HepG2 (cell line): ENCODE results near the gene HCLS1. TPM values are rescaled to one million over a fixed set of nuclear protein-coding genes. Genes with fewer than 3 reads are reported as not detected.

ENCODE experiments used
- ATAC-seq: fragments of 200-7000 bp; cut with Tn5 transposase; 3 replicates; pipeline ENCODE4 v1.9.1; 2020; ENCODE audit warnings: mild to moderate bottlenecking, moderate library complexity
- BruUV-seq: library from RNA; stranded (reverse); fragments of 400-500 nt; replicated peaks from 2 replicates; lab custom pipeline; 2021; lab: Mats Ljungman, UMichigan
- CTCF ChIA-PET: fragments of 300-600 bp; formaldehyde crosslinking; extraction: SDS; loops from one replicate; lab custom pipeline; 2021; ENCODE audit warnings: low total read pairs, inconsistent platforms, low intra/inter-chr PET ratio; lab: Yijun Ruan, JAX
- POLR2A ChIA-PET: fragments of 350-600 bp; sonication (Branson Sonifier 250); formaldehyde crosslinking; loops from one replicate; lab custom pipeline; 2020; ENCODE audit warnings: antibody characterized with exemption, inconsistent platforms; lab: Yijun Ruan, JAX
- DNase-seq: peaks from one replicate; pipeline ENCODE4 v3.0.0-alpha.2; 2015; ENCODE audit warnings: low spot score
- FAIRE-seq: peaks from 3 replicates; lab custom pipeline; 2011; peaks lifted over from hg19 to GRCh38; lab: Jason Lieb, UNC
- H2AFZ ChIP-seq: one replicate; pipeline ENCODE4 v1.6.1; 2011; ENCODE audit warnings: low read length, inconsistent platforms
- H3K27ac ChIP-seq: fragments of 300-600 bp; 3 replicates; pipeline ENCODE4 v1.8.0; 2011; ENCODE audit warnings: mixed run types, mild to moderate bottlenecking, mixed read lengths, low read length, inconsistent platforms; ENCODE audit not compliant: insufficient read depth; ENCODE audit errors: extremely low read length
- H3K27me3 ChIP-seq, 2 experiments: fragments of 200-600 bp in 1 of 2; 2 replicates in 1 of 2; 3 replicates in 1 of 2; pipeline versions ENCODE4 v1.6.0 to v1.8.0; 2011; ENCODE audit warnings: low read length in 2 of 2, mild to moderate bottlenecking in 2 of 2, moderate library complexity in 2 of 2, inconsistent platforms in 1 of 2; ENCODE audit not compliant: insufficient read depth in 2 of 2, control insufficient read depth in 1 of 2
- H3K36me3 ChIP-seq, 2 experiments: fragments of 200-600 bp in 1 of 2; replicated peaks in 1 of 2; 2 replicates in 1 of 2; 3 replicates in 1 of 2; pipeline versions ENCODE4 v1.5.1 to v1.8.0; 2011; ENCODE audit warnings: low read length in 2 of 2, inconsistent platforms in 1 of 2; ENCODE audit not compliant: insufficient read depth in 2 of 2, control insufficient read depth in 1 of 2
- H3K4me1 ChIP-seq: 2 replicates; pipeline ENCODE4 v1.5.1; 2012; ENCODE audit warnings: low read length, inconsistent platforms; ENCODE audit not compliant: insufficient read depth
- H3K4me2 ChIP-seq: 2 replicates; pipeline ENCODE4 v1.6.0; 2011; ENCODE audit warnings: low read depth, low read length, inconsistent platforms
- H3K4me3 ChIP-seq, 3 experiments: fragments of 200-600 bp in 1 of 3; sonication (generic), shearing (Covaris generic) in 1 of 3; replicated peaks in 1 of 3; 2 replicates each; pipeline ENCODE4 v1.5.1; 2011 to 2016; ENCODE audit warnings: low read length in 3 of 3, inconsistent platforms in 2 of 3, low read depth in 2 of 3, mild to moderate bottlenecking in 2 of 3, control low read depth in 1 of 3, mixed read lengths in 1 of 3; ENCODE audit not compliant: insufficient read depth in 1 of 3
- H3K79me2 ChIP-seq: one replicate; pipeline ENCODE4 v1.6.1; 2011; ENCODE audit warnings: low read length, inconsistent platforms; ENCODE audit not compliant: insufficient read depth
- H3K9ac ChIP-seq: 2 replicates; pipeline ENCODE4 v1.6.0; 2011; ENCODE audit warnings: mild to moderate bottlenecking, low read depth, low read length, inconsistent platforms; ENCODE audit not compliant: insufficient read depth
- H3K9me3 ChIP-seq: 2 replicates; pipeline ENCODE4 v1.5.1; 2012; ENCODE audit warnings: mild to moderate bottlenecking, low read length
- H4K20me1 ChIP-seq: 2 replicates; pipeline ENCODE4 v1.6.0; 2011; ENCODE audit warnings: inconsistent platforms, mild to moderate bottlenecking, low read length, moderate library complexity; ENCODE audit not compliant: insufficient read depth
- HDAC1 ChIP-seq: sonication (generic); formaldehyde crosslinking; IDR thresholded peaks from 2 replicates; pipeline ENCODE4 v1.5.1; 2020; ENCODE audit warnings: mild to moderate bottlenecking, missing genetic modification reagents
- HMG20A ChIP-seq: IDR thresholded peaks from 2 replicates; pipeline ENCODE4 v1.6.1; 2016; ENCODE audit warnings: borderline replicate concordance
- RXRA ChIP-seq: sonication (generic); formaldehyde crosslinking; IDR thresholded peaks from 2 replicates; pipeline ENCODE4 v1.5.1; 2020; ENCODE audit warnings: missing genetic modification reagents
- TEAD2 ChIP-seq: sonication (generic); formaldehyde crosslinking; IDR thresholded peaks from 2 replicates; pipeline ENCODE4 v1.9.0; 2021; ENCODE audit warnings: missing genetic modification reagents
- THRA ChIP-seq: sonication (generic); formaldehyde crosslinking; IDR thresholded peaks from 2 replicates; pipeline ENCODE4 v1.4.0; 2020; ENCODE audit warnings: missing genetic modification reagents, borderline replicate concordance
- ZBTB34 ChIP-seq: sonication (generic); formaldehyde crosslinking; IDR thresholded peaks from 2 replicates; pipeline ENCODE4 v1.8.0; 2022; ENCODE audit warnings: mild to moderate bottlenecking, missing genetic modification reagents
- ZNF274 ChIP-seq: sonication (generic); formaldehyde crosslinking; IDR thresholded peaks from 2 replicates; pipeline ENCODE4 v1.5.1; 2020; ENCODE audit warnings: mild to moderate bottlenecking, missing genetic modification reagents
- ZNF431 ChIP-seq: sonication (generic); formaldehyde crosslinking; IDR thresholded peaks from 2 replicates; pipeline ENCODE4 v1.9.0; 2022; ENCODE audit warnings: missing genetic modification reagents, low read depth, mild to moderate bottlenecking, borderline replicate concordance
- WGBS: methylation state at CpG from one replicate; pipeline ENCODE4 v1.1.6; 2017; ENCODE audit warnings: low lambda C conversion rate; 5-methylcytosine and 5-hydroxymethylcytosine counted together
- in situ Hi-C: cut with HindIII; loops from 2 replicates; pipeline ENCODE4 v1.10.0; 2017; ENCODE audit warnings: low pct_unique_long_range_greater_than_20kb; ENCODE audit not compliant: extremely low pct_ligation_motif_present
- intact Hi-C: fragments of 100-400 bp; cut with micrococcal nuclease; formaldehyde crosslinking; loops from one replicate; pipeline ENCODE4 v1.10.0; 2022; ENCODE audit not compliant: unreplicated experiment
- polyA plus RNA-seq, 8 experiments: library from polyadenylated mRNA; depleted of rRNA in 3 of 8; stranded (reverse) in 7 of 8; unstranded in 1 of 8; fragments of >200 nt; fragmentation: Illumina TruSeq in 4 of 8; extraction: Trizol in 4 of 8; gene quantifications; 2 replicates each; pipeline versions ENCODE4 v1.2.1 to v1.2.3, GENCODE V29; 2011 to 2016; ENCODE audit warnings: low read depth in 4 of 8, missing spikeins in 1 of 8, mixed read lengths in 1 of 8; ENCODE audit not compliant: insufficient read depth in 1 of 8
- total RNA-seq, 5 experiments: library from RNA; depleted of rRNA; stranded (reverse); fragments of >200 nt; fragmentation: Illumina TruSeq; extraction: Trizol; gene quantifications; 2 replicates each; pipeline ENCODE4 v1.2.3, GENCODE V29; 2016; ENCODE audit warnings: low read depth in 1 of 5

Gene HCLS1
- total and polyA plus RNA-seq, 2 of the 13 experiments (the other 11 are each of a cell fraction or from before 2014, with no cell fraction given) = not detected

GRCh38 chr3:121619691-121620090 lies 41.0 kb downstream of the HCLS1 start (continued):
- TF ChIP-seq THRA (no peak), HDAC1 (CRISPR knock-in tag) (no peak), HMG20A (no peak), ZNF431 (no peak), ZBTB34 (CRISPR knock-in tag) (no peak)

GRCh38 chr3:121606106-121606505 lies 54.6 kb downstream of the HCLS1 start:
- Histone ChIP-seq H3K9me3 (no peaks in the 10 kb centered on the region), H3K9ac (no peak overlapping the region), H3K36me3 (no peaks in the 10 kb centered on the region), H3K4me2 (no peak overlapping the region), H3K79me2 (no peaks in the 10 kb centered on the region), H3K27ac (no peak overlapping the region), H3K27me3 (no peaks in the 10 kb centered on the region; a peak in 1 of 5 replicates), H4K20me1 (no peaks in the 10 kb centered on the region), H3K4me1 (no peaks in the 10 kb centered on the region), H3K4me3 (no peak overlapping the region), H2AFZ (no peak overlapping the region)
- POLR2A ChIA-PET = no interaction called here
- DNase-seq (no peak), ATAC-seq (no peak), FAIRE-seq (no peak)
- no TSS peak for BruUV-seq
- TF ChIP-seq RXRA (CRISPR knock-in tag) (no peak), TEAD2 (no peak), ZNF274 (CRISPR knock-in tag) (no peak)
- CTCF ChIA-PET = no interaction called here
- WGBS = 73% methylated on average over 4 of the region's 4 CpGs
- intact Hi-C loops = no loop called here
- in situ Hi-C loops = no loop called here
